HFF-Myc (cell line): Measurements from ENCODE around the gene HP1BP3.

Experiments used
- DNase-seq: peaks from one replicate; pipeline ENCODE4 v3.0.0-alpha.2; 2011; ENCODE audit warnings: low read depth; ENCODE audit errors: extremely low read depth
- H3K4me3 ChIP-seq: replicated peaks from 2 replicates; pipeline ENCODE4 v1.5.1; 2011; ENCODE audit warnings: low read depth, mild to moderate bottlenecking, control low read depth, low read length
- CTCF ChIP-seq: IDR thresholded peaks from 2 replicates; pipeline ENCODE4 v1.5.1; 2012; ENCODE audit warnings: mild to moderate bottlenecking, low read depth, low read length, control low read depth; ENCODE audit errors: missing control alignments

HP1BP3 gene

GRCh38 chr1:20829531-20829930, 42.4 kb upstream of the HP1BP3 start:
- no peak for TF ChIP-seq CTCF
- no peak overlapping the region for H3K4me3 ChIP-seq
- DNase-seq, result no peak

GRCh38 chr1:20823845-20824244, 36.7 kb upstream of the HP1BP3 start:
- TF ChIP-seq CTCF, result no peak
- DNase-seq, result no peak
- H3K4me3 ChIP-seq, result no peak overlapping the region

- no peak for TF ChIP-seq CTCF
- DNase-seq, result no peak
- no peak overlapping the region for H3K4me3 ChIP-seq
Observed at GRCh38 chr1:20821466-20821865, 34.4 kb upstream of the HP1BP3 start.

GRCh38 chr1:20819818-20820217, 32.7 kb upstream of the HP1BP3 start:
- H3K4me3 ChIP-seq, result no peak overlapping the region
- TF ChIP-seq CTCF, result no peak
- DNase-seq, result no peak

- H3K4me3 ChIP-seq, result no peak overlapping the region
- TF ChIP-seq CTCF, result no peak
- DNase-seq, result no peak
Observed at GRCh38 chr1:20814534-20814871, 27.4 kb upstream of the HP1BP3 start.

- no peak for DNase-seq
- no peak overlapping the region for H3K4me3 ChIP-seq
- no peak for TF ChIP-seq CTCF
Observed at GRCh38 chr1:20811916-20812315, 24.8 kb upstream of the HP1BP3 start.

GRCh38 chr1:20793236-20793635, 6.1 kb upstream of the HP1BP3 start:
- DNase-seq, result no peak
- H3K4me3 ChIP-seq, result no peak overlapping the region
- no peak for TF ChIP-seq CTCF
